Measurements from ENCODE around the gene ITPR3. TPM values are rescaled to one million over a fixed set of nuclear protein-coding genes. Genes with fewer than 3 reads are reported as not detected.

Gene ITPR3
- total RNA-seq, 1 donor from 2014 or later: 6.4 TPM

DNA sequence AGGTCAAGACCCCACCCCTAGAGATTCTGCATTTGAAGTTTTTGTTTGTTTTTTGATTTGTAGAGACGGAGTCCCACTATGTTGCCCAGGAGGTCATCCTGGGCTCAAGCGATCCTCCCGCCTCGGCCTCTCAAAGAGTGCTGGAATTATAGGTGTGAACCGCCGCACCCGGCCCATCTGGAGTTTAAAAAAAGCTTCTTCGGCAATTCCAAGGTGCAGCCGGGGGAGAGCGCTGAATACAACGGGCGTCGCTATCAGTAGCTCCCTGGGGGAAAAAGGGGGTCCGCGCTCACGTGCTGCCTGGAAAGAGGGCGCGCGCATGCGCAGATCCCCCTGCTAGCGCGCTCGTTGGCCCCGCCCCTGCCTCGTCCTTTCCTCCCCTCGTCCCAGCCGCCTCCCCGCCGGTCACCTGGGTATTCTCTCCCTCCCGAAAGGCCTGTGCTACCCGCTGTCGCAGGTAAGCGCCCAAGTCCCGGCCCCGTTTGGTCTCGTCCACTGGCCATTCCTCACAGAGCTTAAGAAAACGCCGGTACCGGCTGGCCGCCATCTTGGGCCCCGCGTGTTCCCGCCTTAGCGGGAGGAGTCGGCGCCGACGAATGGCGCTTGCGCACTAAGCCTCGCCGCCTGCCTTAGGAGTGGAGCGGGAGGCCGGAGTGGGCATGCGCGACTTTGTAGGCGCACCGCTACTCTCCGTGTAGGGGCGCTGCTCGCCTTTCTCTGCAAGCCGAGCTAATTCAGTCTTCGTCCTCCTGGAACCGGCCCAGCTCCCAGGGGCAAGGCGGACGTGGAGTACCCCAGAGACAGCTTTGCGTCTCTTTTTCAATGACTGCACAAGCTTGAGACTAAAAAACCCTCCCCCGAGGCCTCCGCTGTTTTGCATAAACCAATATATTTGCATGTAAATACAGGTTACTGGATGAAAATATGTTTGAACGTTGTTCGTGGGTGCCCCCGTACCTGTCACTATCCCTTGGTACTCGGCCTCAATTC is 90.3 kb downstream of the ITPR3 start, which contains the start of gene UQCC2:
TSS of gene UQCC2 (minus strand) at position 561 of the 990 bp plus-strand sequence. CDS start at position 547, 14 bp downstream.
- Mint-ChIP-seq H3K4me1 (peaks cover 27% of the 10 kb centered on the region), H3K27me3 (ENCODE audit: low read depth) (no peaks in the 10 kb centered on the region), H3K4me3 (peak within 1 kb of the TSS; percentile 95), H3K36me3 (peaks cover 4% of the 10 kb centered on the region), H3K27ac (peak within 1 kb of the TSS; percentile 98), H3K9me3 (no peaks in the 10 kb centered on the region)
- TF ChIP-seq, protein P1, sequence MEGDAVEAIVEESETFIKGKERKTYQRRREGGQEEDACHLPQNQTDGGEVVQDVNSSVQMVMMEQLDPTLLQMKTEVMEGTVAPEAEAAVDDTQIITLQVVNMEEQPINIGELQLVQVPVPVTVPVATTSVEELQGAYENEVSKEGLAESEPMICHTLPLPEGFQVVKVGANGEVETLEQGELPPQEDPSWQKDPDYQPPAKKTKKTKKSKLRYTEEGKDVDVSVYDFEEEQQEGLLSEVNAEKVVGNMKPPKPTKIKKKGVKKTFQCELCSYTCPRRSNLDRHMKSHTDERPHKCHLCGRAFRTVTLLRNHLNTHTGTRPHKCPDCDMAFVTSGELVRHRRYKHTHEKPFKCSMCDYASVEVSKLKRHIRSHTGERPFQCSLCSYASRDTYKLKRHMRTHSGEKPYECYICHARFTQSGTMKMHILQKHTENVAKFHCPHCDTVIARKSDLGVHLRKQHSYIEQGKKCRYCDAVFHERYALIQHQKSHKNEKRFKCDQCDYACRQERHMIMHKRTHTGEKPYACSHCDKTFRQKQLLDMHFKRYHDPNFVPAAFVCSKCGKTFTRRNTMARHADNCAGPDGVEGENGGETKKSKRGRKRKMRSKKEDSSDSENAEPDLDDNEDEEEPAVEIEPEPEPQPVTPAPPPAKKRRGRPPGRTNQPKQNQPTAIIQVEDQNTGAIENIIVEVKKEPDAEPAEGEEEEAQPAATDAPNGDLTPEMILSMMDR (IDR thresholded peaks at IDR 0.05; ENCODE audit: unreplicated experiment): peak; percentile 11
- peak; percentile 98 for DNase-seq (ENCODE audit: low spot score in 2 of 2, unreplicated experiment in 2 of 2)

DNA sequence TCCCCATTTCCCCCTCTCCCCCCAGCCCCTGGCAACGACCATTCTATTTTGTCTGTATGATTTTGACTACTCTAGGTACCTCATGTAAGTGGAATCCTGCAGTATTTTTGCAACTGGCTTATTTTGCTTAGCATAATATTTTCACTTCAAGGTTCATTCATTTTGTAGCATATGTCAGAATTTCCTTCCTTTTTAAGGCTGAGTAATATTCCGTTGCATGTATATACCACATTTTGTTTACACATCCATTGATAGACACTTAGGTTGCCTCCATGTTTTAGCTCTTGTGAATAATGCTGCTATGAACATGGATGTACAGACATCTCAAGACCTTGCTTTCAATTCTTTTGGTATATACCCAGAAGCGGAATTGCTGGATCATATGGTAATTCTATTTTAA is 91.8 kb downstream of the ITPR3 start:
- peaks cover 4% of the 10 kb centered on the region for H3K36me3 Mint-ChIP-seq
- H3K27ac Mint-ChIP-seq: no peak overlapping the region
- TF ChIP-seq, protein P1 (IDR thresholded peaks at IDR 0.05; ENCODE audit: unreplicated experiment): no peak
- no peak overlapping the region for H3K4me3 Mint-ChIP-seq
- no peaks in the 10 kb centered on the region for H3K9me3 Mint-ChIP-seq
- H3K4me1 Mint-ChIP-seq: peaks cover 27% of the 10 kb centered on the region
- no peak for DNase-seq (ENCODE audit: low spot score in 2 of 2, unreplicated experiment in 2 of 2)
- H3K27me3 Mint-ChIP-seq (ENCODE audit: low read depth): no peaks in the 10 kb centered on the region

DNA sequence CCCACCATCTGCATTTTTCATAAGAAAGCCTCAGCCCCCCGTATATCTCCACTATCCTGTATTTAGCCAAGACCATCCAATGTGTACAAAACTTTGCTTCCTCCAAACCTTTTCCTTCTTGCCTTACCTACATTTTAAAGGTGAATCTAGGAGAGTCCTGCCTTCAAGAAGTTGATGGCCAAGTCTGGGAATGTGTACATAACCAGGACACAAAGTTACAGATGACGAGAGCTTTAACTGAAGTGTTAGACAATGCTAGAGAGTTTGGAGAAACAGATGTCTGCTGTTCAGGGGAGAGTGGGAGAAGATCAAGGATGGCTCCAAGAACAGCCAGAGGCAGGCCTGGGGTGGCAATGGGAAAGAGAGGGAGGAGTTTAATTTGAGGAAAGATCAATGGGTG is 92.7 kb downstream of the ITPR3 start:
- H3K27me3 Mint-ChIP-seq (ENCODE audit: low read depth): no peaks in the 10 kb centered on the region
- H3K4me1 Mint-ChIP-seq: peaks cover 29% of the 10 kb centered on the region
- no peak for DNase-seq (ENCODE audit: low spot score in 2 of 2, unreplicated experiment in 2 of 2)
- H3K36me3 Mint-ChIP-seq: peaks cover 4% of the 10 kb centered on the region
- H3K9me3 Mint-ChIP-seq: no peaks in the 10 kb centered on the region
- H3K4me3 Mint-ChIP-seq: no peak overlapping the region
- TF ChIP-seq, protein P1 (IDR thresholded peaks at IDR 0.05; ENCODE audit: unreplicated experiment): no peak
- no peak overlapping the region for H3K27ac Mint-ChIP-seq

DNA sequence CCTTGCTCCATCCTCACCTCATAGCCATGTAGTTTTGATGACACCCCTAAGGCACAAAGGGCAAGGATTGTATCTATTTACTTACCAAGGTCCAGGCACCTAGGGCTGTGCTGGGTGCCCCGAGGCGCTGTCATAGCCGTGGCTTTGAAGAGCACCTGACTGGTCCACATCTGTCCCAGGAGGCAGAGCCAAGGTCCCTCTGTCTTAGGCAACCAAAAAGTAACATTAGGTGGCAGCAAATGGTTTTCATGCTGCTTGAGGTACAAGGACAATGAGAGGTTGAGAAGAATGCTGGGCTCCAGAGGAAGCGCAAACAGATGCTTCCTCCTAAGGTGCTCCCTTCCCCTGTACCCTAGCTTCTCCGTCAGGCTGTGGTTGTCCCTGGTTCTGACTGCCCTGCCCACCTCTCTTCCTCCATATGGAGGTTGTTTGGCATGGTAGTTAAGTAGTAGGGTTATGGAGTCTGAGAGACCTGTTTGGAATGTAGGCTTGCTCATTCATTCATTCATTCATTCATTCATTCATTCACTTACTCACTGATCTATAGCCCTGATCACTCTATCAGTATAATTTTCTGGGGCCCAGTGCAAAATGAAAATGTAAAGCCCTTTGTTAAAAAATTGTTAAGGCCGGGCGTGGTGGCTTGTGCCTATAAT is 93.4 kb downstream of the ITPR3 start:
- peaks cover 25% of the 10 kb centered on the region for H3K4me1 Mint-ChIP-seq
- no peak overlapping the region for H3K27ac Mint-ChIP-seq
- TF ChIP-seq, protein P1 (IDR thresholded peaks at IDR 0.05; ENCODE audit: unreplicated experiment): no peak
- H3K27me3 Mint-ChIP-seq (ENCODE audit: low read depth): peaks cover 3% of the 10 kb centered on the region
- DNase-seq (ENCODE audit: low spot score in 2 of 2, unreplicated experiment in 2 of 2): no peak
- H3K4me3 Mint-ChIP-seq: no peak overlapping the region
- H3K9me3 Mint-ChIP-seq: no peaks in the 10 kb centered on the region
- no peaks in the 10 kb centered on the region for H3K36me3 Mint-ChIP-seq

DNA sequence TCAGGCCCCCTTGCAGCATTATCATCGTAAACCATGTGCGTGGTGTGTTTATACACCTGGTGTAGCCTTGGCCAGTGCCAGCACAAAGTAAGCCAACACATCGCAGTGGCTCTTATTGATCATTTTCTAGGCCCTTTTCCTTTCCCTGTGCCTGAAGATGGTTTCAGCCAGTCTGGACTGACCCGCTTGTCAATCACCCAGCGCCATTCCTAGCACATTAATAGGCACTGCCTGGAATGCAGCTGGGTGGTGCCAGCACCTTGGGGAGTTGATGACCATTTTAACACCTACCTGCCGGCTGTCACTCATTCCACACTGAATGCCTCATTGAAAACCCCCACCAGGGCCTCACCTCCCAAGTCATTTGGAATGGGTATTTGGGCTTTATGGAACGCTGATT is 95.3 kb downstream of the ITPR3 start:
- H3K4me3 Mint-ChIP-seq: no peak overlapping the region
- DNase-seq (ENCODE audit: low spot score in 2 of 2, unreplicated experiment in 2 of 2): no peak
- H3K27me3 Mint-ChIP-seq (ENCODE audit: low read depth): peaks cover 6% of the 10 kb centered on the region
- H3K9me3 Mint-ChIP-seq: no peaks in the 10 kb centered on the region
- no peak overlapping the region for H3K27ac Mint-ChIP-seq
- H3K4me1 Mint-ChIP-seq: peaks cover 8% of the 10 kb centered on the region
- no peaks in the 10 kb centered on the region for H3K36me3 Mint-ChIP-seq
- TF ChIP-seq, protein P1 (IDR thresholded peaks at IDR 0.05; ENCODE audit: unreplicated experiment): no peak
